ENCODE data around the gene PCGF6. TPM values are rescaled to one million over a fixed set of nuclear protein-coding genes. Genes with fewer than 3 reads are reported as not detected.

The PCGF6 gene
- total RNA-seq, 2 donors from 2014 or later, result 7.0 to 13.8 TPM

GRCh38 chr10:103284170-103284569 is 66.8 kb downstream of the PCGF6 start:
- ATAC-seq (ENCODE audit: insufficient number of reproducible peaks, low FRiP score, low read depth) (no peak), DNase-seq (ENCODE audit: low spot score) (no peak)
- H3K27me3 ChIP-seq (replicated peaks; ENCODE audit: insufficient read depth), result no peaks in the 10 kb centered on the region
- no peak overlapping the region for H3K4me3 ChIP-seq
- no peak overlapping the region for H3K27ac ChIP-seq
- H3K36me3 ChIP-seq, result no peaks in the 10 kb centered on the region
- TF ChIP-seq CTCF (IDR thresholded peaks at IDR 0.05), result no peak
- H3K9me3 ChIP-seq, result no peaks in the 10 kb centered on the region
- no peaks in the 10 kb centered on the region for H3K4me1 ChIP-seq (ENCODE audit: control insufficient read depth in 1 of 2, low read depth in 2 of 2)

- DNase-seq (ENCODE audit: low spot score), result no peak
Measured at GRCh38 chr10:103282961-103283360, 68.0 kb downstream of the PCGF6 start.

DNA sequence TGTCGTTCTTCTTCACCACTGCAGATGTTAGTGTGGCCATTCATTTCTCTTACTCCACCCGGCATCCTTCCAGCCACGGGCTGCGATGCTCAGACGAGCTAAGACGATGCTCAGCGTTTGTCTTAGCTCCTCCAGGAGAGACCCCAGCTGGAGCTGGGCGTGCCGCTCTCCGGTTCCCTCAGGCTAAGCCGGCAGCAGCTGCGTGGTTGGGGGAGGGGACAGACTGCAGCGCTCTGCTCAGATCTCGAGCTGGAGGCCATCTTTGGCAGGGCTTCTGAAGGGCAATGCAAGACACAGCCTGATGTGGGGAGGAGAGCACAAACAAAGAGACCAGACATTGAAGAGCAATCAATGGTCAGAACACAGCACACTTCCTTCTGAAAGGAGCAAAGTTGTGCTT is 69.2 kb downstream of the PCGF6 start:
- Histone ChIP-seq H3K27ac (no peak overlapping the region), H3K9me3 (no peaks in the 10 kb centered on the region), H3K27me3 (replicated peaks; ENCODE audit: insufficient read depth) (peaks cover 5% of the 10 kb centered on the region), H3K36me3 (no peaks in the 10 kb centered on the region), H3K4me3 (no peak overlapping the region), H3K4me1 (ENCODE audit: control insufficient read depth in 1 of 2, low read depth in 2 of 2) (peaks cover 9 to 14% of the 10 kb centered on the region in 2 donors)
- no peak for DNase-seq (ENCODE audit: low spot score)
- no peak for ATAC-seq (ENCODE audit: insufficient number of reproducible peaks, low FRiP score, low read depth)
- no peak for TF ChIP-seq CTCF (IDR thresholded peaks at IDR 0.05)

More at GRCh38 chr10:103282961-103283360, 68.0 kb downstream of the PCGF6 start:
- Histone ChIP-seq H3K4me3 (no peak overlapping the region), H3K9me3 (no peaks in the 10 kb centered on the region), H3K27me3 (replicated peaks; ENCODE audit: insufficient read depth) (peaks cover 2% of the 10 kb centered on the region), H3K36me3 (no peaks in the 10 kb centered on the region), H3K27ac (no peak overlapping the region), H3K4me1 (ENCODE audit: control insufficient read depth in 1 of 2, low read depth in 2 of 2) (peaks cover 0 to 2% of the 10 kb centered on the region in 2 donors)
- no peak for TF ChIP-seq CTCF (IDR thresholded peaks at IDR 0.05)
- ATAC-seq (ENCODE audit: insufficient number of reproducible peaks, low FRiP score, low read depth), result no peak

DNA sequence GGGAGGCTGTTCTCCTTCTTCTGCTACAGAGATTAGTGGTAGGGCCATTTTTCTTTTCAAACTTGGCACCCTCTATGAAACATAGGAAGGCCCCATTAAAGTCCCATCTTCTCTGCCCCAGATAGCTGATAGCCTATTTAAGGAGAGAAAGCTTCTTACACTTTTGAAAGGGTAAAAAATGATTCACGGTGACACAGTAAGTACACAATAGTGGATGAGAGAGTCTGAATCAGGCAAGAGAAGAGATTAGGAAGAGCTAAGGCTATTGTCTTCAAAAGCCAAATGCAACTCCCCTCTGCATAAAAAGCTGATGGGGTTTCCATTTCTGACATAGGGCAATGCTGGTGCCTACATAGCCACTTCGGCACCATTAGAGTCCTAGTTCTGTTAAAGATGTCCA is 70.4 kb downstream of the PCGF6 start:
- no peak overlapping the region for H3K27ac ChIP-seq
- H3K9me3 ChIP-seq, result no peaks in the 10 kb centered on the region
- peaks cover 5% of the 10 kb centered on the region for H3K27me3 ChIP-seq (replicated peaks; ENCODE audit: insufficient read depth)
- ATAC-seq (ENCODE audit: insufficient number of reproducible peaks, low FRiP score, low read depth), result no peak
- TF ChIP-seq CTCF (IDR thresholded peaks at IDR 0.05), result no peak
- DNase-seq (ENCODE audit: low spot score), result no peak
- no peaks in the 10 kb centered on the region for H3K36me3 ChIP-seq
- no peak overlapping the region for H3K4me3 ChIP-seq
- H3K4me1 ChIP-seq (ENCODE audit: control insufficient read depth in 1 of 2, low read depth in 2 of 2), result peaks cover 9 to 16% of the 10 kb centered on the region in 2 donors

- no peaks in the 10 kb centered on the region for H3K9me3 ChIP-seq
- TF ChIP-seq CTCF (IDR thresholded peaks at IDR 0.05), result no peak
- peaks cover 9 to 16% of the 10 kb centered on the region in 2 donors for H3K4me1 ChIP-seq (ENCODE audit: control insufficient read depth in 1 of 2, low read depth in 2 of 2)
- DNase-seq (ENCODE audit: low spot score), result no peak
- H3K27ac ChIP-seq, result no peak overlapping the region
- no peaks in the 10 kb centered on the region for H3K36me3 ChIP-seq
- no peak overlapping the region for H3K4me3 ChIP-seq
- peaks cover 5% of the 10 kb centered on the region for H3K27me3 ChIP-seq (replicated peaks; ENCODE audit: insufficient read depth)
- ATAC-seq (ENCODE audit: insufficient number of reproducible peaks, low FRiP score, low read depth), result no peak
Measured at GRCh38 chr10:103280031-103280430, 70.9 kb downstream of the PCGF6 start.
